ENCODE measurements around the gene VAV1.
"Not testable (repeated sequence)": the region's sequence is repeated elsewhere in the genome, so short reads cannot be mapped to it uniquely, and the experiment has no call there.

Gene VAV1

DNA sequence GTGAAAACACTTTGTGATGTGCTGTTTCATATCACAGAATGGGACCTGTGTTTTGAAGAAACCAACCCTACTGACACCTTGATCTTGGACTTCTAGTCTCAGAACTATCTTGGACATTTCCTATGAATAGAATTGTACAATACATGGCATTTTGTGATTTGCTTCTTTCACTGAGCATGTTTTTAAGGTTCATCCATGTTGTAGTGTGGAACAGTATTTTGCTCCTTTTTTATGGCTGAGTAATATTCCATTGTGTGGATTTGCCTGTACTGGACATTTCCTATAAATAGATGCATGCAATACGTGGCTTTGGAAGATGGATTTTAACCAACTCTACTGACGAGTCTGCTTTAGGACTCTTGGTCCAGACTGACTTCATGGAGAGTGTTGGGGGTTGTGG, 46.8 kb downstream of the VAV1 start:
- DNase-seq (ENCODE audit: low read depth), result no peak

DNA sequence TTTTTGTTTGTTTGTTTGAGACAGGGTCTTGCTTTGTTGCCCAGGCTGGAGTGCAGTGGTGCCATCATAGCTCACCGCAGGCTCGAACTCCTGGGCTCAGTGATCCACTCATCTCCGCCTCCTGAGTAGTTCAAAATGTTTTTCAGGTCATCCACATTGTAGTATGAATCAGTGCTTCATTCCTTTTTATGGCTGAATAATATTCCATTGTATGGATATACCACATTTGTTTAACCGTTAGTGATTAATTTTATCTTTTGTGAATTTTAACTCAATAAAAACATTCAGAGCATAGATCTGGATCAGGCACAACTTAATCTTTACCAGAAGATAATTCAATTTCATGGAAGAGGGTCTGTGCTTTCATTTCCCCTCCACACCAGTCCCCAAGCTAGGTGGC, 47.7 kb downstream of the VAV1 start:
- no peak for DNase-seq (ENCODE audit: low read depth)

DNA sequence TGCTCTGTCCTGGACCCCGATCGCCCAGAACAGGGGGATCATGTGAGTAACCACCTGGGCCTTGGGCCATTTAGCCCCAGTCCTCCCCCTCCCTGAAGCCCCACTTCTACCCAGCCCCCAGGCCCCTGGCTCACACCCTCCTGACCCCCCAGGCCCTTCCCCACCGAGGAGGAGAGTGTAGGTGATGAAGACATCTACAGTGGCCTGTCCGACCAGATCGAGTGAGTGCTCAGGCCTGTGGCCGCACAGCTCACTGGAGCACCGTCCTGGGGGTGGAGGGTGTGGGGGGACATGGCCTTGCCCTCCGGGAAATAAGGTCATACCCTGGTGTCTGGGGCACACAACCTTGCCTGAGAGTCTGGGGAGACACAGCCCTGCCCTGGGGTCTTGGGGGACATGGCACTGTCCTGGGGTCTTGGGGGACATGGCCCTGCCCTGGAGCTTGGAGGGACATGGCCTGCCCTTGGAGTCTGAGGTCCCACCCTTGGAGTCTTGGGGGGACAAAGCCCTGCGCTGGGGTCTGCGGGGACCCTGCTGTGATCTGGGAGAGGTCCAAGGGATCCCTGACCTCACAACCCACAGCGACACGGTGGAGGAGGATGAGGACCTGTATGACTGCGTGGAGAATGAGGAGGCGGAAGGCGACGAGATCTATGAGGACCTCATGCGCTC, 49.3 kb downstream of the VAV1 start:
- no peak for DNase-seq (ENCODE audit: low read depth)

DNA sequence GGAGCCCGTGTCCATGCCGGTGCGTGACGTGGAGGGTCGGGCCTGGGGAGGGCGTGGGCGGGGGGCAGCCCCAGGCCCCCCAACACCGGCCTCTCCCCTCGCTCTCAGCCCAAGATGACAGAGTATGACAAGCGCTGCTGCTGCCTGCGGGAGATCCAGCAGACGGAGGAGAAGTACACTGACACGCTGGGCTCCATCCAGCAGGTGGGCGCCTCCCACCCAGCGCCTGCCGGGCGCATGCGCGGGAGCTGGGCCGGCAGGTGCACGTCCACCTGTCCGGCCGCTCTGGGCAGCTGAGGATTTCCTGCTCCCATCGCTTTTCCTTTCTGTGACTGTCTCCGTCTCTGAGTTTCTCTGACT, 49.8 kb downstream of the VAV1 start:
- no peak for DNase-seq (ENCODE audit: low read depth)

DNA sequence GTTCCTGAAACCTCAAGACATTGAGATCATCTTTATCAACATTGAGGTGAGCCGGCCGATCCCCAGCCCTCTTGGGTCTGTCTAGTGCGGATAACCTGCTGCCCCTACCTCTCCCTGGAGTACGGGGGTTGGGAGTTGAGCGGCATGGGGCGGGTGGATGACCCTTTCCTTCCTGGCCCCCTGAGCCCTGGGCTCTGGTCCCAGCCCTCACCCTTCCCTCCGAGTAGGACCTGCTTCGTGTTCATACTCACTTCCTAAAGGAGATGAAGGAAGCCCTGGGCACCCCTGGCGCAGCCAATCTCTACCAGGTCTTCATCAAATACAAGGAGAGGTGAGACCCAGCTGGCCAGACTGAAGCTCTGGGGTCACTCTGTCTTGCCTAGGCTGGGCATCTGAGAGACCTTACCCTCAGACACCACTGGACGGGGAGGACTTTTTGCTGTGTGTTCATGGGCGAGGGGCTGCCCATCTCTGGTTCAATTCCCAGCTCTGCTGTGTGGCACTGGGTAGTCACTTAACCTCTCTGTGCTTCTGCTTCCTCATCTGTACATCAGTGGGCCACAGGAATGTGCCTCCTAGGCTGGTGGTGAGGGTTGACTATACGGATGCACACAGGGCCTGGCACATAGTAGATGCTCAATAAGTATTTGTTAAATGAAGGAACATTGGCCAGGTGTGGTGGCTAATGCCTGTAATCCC, 52.7 kb downstream of the VAV1 start:
- DNase-seq (ENCODE audit: low read depth), result no peak

DNA sequence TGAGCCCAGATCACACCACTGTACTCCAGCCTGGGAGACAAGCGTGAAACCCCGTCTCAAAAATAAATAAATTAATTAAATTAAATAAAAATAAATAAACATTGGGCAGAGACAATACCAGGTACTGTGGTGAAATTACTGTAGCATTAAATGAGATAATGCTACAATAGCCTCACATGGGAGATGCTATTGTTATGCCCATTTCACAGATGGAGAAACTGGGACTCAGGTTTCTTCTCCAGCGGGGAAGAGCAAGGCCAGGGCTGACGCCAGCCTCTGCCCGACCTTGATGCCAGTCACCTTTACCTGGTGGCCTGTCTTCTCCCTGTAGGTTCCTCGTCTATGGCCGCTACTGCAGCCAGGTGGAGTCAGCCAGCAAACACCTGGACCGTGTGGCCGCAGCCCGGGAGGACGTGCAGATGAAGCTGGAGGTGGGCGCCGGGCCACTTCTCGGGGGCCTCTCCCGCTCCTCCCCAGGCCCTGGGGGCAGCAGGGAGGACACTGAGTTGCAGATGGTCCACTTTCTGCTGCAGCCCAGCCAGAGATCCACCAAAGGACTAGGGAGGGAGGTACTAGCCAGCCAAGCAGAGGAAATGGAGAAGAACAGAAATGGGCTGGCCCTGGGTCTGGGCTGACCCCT, 53.9 kb downstream of the VAV1 start:
- no peak for DNase-seq (ENCODE audit: low read depth)

DNA sequence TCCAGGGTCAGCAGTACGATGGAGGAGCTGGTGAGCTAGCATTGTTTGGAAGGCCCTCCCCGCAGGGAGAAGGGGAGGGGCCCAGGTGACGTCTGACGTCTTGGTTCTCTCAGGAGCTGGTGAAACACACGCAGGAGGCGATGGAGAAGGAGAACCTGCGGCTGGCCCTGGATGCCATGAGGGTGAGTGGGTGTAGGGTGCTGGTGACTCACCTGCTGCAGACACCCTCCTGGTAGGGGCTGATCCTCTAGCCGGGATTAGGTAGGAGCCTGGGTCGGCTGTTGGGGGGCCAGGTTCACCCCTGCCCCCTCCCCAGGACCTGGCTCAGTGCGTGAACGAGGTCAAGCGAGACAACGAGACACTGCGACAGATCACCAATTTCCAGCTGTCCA, 55.8 kb downstream of the VAV1 start:
- DNase-seq (ENCODE audit: low read depth), result no peak

DNA sequence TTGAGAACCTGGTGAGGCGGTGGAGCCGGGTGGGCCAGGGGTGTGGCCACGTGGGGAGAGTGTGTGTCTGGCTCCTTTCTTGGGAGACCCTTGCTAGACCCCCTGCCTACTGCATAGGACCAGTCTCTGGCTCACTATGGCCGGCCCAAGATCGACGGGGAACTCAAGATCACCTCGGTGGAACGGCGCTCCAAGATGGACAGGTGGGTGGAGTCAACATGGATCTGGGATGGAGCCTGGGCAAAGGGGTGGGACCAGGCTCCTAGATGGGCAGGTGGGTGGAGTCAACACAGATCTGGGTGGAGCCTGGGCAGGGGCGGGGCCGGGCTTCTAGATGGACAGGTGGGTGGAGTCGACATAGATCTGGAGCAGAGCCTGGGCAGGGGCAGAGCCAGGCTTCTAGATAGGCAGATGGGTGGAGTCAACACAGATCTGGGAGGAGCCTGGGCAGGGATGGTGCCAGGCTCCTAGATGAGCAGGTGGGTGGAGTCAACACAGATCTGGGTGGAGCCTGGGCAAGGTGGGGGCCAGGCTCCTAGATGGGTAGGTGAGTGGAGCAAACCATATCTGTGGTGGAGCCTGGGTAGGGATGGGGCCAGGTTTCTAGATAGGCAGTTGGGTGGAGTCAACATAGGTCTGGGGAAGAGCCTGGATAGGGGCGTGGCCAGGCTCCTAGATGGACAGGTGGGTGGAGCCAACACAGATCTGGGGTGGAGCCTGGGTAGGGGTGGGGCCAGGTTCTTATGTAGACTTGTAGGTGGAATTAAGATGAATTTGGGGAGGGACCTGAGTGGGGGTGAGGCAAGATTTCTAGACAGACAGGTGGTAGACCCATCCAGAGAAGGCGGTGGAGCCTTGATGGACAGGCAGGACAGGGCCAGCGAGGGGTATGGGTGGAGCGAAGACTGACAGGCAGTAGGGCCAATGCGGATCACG, 56.5 kb downstream of the VAV1 start:
- DNase-seq (ENCODE audit: low read depth), result peak; percentile 22

DNA sequence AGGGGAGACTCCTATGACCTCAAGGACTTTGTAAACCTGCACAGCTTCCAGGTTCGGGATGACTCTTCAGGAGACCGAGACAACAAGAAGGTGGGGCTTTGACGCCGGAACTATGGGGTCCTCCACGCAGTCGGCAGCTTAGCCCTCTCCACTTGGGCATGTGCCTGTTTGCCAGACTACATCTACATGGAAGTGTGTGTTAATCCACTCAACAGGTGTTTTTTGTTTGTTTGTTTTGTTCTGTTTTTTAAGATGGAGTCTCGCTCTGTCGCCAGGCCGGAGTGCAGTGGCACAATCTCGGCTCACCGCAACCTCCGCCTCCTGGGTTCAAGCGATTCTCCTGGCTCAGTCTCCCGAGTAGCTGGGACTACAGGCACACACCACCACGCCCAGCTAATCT, 57.3 kb downstream of the VAV1 start:
- not testable (repeated sequence) for DNase-seq (ENCODE audit: low read depth)

DNA sequence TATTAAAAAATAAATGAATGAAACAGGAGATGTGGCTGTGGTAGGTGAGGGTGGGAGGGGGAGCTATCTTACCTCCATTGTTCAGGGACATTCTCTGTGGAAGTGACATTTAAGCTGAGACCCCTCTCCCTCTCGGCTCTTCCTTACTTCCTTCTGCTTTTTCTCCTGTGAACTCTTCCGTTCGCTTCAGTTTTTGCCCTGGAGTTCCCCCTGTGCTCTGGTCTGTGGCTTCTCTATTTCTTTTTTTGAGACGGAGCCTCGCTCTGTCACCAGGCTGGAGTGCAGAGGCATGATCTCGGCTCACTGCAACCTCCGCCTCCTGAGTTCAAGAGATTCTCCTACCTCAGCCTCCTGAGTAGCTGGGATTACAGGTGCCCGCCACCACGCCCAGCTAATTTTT, 58.6 kb downstream of the VAV1 start:
- DNase-seq (ENCODE audit: low read depth), result not testable (repeated sequence)

DNA sequence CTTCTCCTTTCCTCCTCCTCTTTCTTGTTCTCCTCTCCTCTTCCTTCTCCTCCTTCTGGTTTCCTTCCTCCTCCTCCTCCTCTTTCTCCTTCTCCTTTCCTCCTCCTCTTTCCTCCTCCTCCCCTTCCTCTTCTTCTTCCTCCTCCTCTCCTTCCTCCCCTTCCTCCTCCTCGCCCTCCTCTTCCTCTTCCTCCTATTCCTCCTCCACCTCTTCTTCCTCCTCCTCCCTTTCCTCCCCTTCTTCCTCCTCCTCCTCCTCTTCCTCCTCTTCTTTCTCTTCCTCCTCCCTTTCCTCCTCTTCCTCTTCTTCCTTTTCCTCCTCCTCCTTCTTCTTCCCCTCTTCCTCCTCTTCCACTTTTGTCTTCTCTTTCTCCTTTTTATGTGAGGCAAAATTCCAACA, 59.9 kb downstream of the VAV1 start:
- no peak for DNase-seq (ENCODE audit: low read depth)

DNA sequence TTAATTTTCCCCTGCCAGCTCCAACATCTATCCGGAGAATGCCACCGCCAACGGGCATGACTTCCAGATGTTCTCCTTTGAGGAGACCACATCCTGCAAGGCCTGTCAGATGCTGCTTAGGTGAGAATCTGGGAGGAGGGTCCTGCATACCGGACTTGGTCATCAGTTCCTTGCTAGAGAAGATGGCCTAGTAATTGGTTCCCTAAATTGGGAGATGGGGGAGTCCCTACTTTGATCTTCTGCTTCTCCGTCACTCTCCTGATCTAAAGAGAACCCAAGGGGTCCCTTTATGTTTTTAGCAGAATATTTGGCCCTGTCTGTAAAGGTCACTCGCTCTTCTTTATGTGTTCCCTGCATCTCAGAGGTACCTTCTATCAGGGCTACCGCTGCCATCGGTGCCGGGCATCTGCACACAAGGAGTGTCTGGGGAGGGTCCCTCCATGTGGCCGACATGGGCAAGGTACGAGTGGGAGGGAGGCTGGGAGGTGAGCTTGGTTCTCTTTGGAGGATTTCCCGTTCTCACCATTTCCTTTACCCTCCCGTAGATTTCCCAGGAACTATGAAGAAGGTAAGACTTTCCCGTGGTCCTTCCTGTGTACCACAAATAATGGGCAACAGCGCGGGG, 60.8 kb downstream of the VAV1 start:
- no peak for DNase-seq (ENCODE audit: low read depth)

DNA sequence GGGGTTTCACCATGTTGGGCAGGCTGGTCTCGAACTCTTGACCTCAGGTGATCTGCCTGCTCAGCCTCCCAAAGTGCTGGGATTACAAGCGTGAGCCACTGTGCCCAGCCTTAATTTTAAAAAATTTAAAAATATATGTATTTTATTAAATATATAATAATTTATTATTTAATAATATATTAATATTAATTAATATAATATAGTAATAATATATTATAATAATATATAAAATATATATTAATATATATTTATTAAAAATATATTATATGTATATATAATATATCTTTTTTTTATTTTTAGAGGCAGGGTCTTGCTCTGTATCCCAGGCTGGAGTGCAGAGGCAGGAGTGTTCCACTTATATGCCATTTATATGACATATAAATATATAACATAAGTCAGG, 61.9 kb downstream of the VAV1 start:
- no peak for DNase-seq (ENCODE audit: low read depth)

DNA sequence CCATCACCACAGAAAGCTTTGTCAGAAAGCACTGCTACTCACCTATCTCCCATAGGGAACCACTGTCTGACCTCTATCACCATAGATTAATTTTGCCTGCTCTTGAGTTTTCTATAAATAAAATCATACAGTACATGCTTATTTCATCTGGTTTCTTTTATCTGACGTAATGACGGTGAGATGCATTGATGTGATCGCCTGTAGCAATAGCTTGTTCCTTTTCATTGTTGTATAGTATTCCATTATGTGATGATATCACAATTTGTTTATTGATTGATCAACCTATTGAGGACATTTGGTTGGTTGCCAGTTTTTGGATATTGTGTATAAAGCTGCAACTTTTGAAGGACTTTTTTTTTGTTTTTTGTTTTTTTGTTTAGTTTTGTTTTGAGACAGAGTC, 63.0 kb downstream of the VAV1 start:
- DNase-seq (ENCODE audit: low read depth), result no peak

DNA sequence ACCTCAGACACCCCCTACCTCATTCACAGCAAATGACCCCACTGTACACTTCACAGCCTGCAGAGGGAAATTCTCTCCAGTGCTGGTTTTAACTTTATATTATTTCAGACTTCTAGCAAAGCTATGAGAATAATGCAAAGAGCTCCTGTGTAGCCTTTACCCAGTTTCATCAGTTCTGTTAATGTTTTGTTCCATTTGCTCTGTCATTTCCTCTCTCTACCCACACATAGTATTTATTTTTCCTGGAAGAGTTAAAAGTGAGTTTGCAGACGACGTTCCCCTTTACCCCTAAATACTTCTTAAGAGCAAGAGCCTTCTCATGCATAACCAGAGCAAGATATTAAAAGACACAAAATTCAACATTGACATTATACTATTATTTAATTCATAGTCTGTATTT, 65.0 kb downstream of the VAV1 start:
- DNase-seq (ENCODE audit: low read depth), result no peak

DNA sequence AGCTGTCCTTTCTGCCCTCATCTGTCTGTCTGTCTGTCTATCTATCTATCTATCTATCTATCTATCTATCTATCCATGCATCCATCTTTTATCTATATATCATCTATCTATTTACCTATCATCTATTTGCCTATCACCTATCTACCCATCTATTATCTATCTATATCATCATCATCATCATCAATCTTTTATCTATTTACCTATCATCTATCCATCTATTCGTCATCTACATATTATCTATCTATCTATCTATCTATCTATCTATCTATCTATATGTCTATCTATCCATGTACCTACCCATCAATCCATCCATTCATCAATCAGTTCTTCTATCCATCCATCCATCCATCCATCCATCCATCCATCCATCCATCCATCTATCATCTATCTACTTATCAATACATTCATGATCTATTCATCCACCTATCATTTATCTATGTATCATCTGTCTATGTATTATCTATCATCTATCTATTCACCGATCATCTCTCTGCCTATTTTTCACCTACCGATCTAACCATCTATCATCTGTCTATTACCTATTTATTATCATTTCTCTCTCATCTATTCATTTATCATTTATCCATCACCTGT, 65.7 kb downstream of the VAV1 start:
- DNase-seq (ENCODE audit: low read depth), result no peak

DNA sequence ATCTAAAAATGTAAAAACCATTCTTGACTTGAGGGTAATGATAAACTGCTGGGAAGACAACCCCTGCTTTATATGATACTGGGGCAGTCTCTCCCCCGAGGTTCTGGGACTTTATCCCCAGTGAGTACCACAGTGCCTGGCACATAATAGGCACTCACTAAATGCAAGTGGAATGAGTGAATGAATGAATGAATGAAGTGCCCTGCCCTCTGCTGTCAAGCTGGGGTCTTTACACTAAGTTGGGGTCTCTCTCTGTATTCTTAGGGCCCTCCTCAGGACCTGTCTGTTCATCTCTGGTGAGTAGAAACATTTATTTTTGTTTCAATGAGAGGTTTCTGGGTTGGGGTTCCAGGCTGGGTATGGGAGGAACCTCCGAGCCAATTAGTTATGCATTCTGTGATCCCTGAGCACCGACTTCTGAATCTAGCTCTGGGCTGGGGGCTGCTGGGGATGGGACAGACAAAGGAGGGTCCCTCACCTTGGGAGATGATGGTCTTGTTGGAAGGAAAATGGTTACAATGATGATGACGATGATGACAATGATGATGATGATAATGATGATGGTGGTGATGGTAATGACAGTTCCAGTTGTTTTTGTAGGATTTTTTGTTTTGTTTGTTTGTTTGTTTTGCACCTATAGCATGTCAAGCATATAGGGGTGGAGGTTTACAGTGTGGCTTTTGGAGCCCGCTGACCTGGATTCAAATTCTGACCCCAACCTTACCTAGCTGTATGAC, 70.5 kb downstream of the VAV1 start:
- no peak for DNase-seq (ENCODE audit: low read depth)

DNA sequence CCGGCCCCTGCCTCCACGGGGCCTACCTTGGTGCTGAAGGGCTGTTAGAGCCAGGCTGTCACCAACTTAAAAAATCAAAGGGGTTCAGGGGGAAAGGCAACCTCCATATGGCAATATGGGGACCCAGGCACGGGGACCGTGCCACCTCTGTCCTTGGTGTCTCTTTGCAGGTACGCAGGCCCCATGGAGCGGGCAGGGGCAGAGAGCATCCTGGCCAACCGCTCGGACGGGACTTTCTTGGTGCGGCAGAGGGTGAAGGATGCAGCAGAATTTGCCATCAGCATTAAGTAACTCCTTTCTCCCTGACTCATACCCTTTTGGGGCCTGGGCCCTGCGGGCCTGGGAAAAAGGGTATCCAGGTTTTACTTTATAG, 75.3 kb downstream of the VAV1 start:
- DNase-seq (ENCODE audit: low read depth), result no peak

DNA sequence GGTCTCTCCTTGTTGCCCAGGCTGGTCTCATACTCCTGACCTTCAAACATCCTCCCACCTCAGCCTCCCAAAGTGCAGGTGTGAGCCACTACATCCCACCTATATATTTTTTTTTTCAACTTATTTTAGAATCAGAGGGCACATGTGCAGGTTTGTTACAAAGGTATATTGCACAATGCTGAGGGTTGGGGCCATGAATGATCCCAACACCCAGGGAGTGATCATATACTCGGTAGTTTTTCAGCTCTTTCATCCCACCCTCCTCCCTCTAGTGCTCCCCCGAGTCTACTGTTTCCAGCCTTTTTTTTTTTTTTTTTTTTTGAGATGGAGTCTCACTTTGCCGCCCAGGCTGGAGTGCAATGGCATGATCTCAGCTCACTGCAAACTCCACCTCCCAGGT, 76.5 kb downstream of the VAV1 start:
- DNase-seq (ENCODE audit: low read depth), result no peak

DNA sequence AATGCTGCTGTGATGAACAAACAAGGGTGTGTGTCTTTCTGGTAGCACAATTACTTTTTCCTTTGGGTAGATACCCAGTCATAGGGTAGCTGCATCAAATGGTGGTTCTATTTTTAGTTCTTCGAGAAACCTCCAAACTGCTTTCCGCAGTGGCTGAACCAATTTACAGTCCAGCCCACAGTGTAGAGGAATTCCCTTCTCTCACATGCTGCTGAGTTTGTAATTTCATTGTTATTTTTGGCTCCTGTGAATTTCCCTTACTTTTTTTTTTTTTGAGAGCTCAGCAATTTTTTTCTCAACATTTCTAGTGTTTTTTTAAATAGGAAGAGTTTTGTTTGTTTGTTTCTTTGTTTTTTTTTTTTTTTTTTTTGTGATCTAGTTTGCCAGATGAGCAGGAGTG, 77.4 kb downstream of the VAV1 start:
- DNase-seq (ENCODE audit: low read depth), result no peak

DNA sequence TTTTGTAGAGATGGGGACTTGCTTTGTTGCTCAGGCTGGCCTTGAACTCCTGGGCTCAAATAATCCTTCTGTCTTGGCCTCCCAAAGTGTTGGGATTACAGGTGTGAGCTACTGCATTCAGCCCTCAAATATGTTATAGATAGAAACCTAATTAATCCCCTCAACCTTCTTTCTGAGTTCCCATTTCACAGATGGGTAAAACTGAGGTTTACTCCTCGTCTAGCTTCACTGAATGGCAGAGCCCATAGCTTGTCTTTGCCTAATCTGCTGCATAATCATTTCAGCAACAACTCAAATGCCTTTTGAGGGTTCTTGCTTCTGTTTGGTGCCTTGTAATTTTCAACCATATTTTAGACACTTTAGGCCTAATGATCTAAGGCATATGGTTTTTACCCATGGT, 78.9 kb downstream of the VAV1 start:
- no peak for DNase-seq (ENCODE audit: low read depth)
